Tibial nerve (tissue), 4 donors: ENCODE data around the gene DUSP1. TPM values are rescaled to one million over a fixed set of nuclear protein-coding genes. Genes with fewer than 3 reads are reported as not detected.
"Not testable (repeated sequence)": the region's sequence is repeated elsewhere in the genome, so short reads cannot be mapped to it uniquely, and the experiment has no call there.

Experiments
- DNase-seq, 2 donors: peaks; one replicate each; pipeline ENCODE4 v3.0.0-alpha.2; 2019; ENCODE audit warnings: low spot score in 2 of 2
- H3K27ac ChIP-seq, 4 donors: fragments of 200-600 bp; sonication (generic) in 3 of 4; one replicate each; pipeline ENCODE4 v1.5.1; 2017 to 2019; ENCODE audit warnings: mild to moderate bottlenecking in 1 of 4
- H3K27me3 ChIP-seq, 2 donors: fragments of 200-600 bp; sonication (generic) in 1 of 2; one replicate each; pipeline versions ENCODE4 v1.5.1 to v1.6.0; 2017 to 2019
- H3K36me3 ChIP-seq, 3 donors: fragments of 200-600 bp; sonication (generic); one replicate each; pipeline ENCODE4 v1.5.1; 2018 to 2019
- H3K4me1 ChIP-seq, 4 donors: fragments of 200-600 bp; sonication (generic) in 3 of 4; one replicate each; pipeline ENCODE4 v1.5.1; 2017 to 2019
- H3K4me3 ChIP-seq, 4 donors: fragments of 200-600 bp; sonication (generic) in 3 of 4; one replicate each; pipeline ENCODE4 v1.5.1; 2017 to 2019; ENCODE audit warnings: mild to moderate bottlenecking in 1 of 4, moderate library complexity in 1 of 4
- H3K9me3 ChIP-seq, 4 donors: fragments of 200-600 bp; sonication (generic) in 3 of 4; one replicate each; pipeline ENCODE4 v1.5.1; 2017 to 2019
- EP300 ChIP-seq, 2 donors: sonication (generic); formaldehyde crosslinking; IDR thresholded peaks; one replicate each; pipeline ENCODE4 v1.6.1; 2017; ENCODE audit warnings: antibody characterized with exemption in 2 of 2, mild to moderate bottlenecking in 1 of 2
- POLR2A ChIP-seq, 2 donors: fragments of 450-650 bp; IDR thresholded peaks; one replicate each; pipeline ENCODE4 v1.6.1; 2017; ENCODE audit warnings: antibody characterized with exemption in 2 of 2, mild to moderate bottlenecking in 2 of 2, moderate library complexity in 2 of 2
- WGBS, 2 donors: methylation state at CpG; one replicate each; pipeline ENCODE4 v1.1.5; 2018; 5-methylcytosine and 5-hydroxymethylcytosine counted together
- total RNA-seq, 4 donors: library from RNA; depleted of rRNA; stranded (reverse); fragments of >200 nt; gene quantifications; one replicate each; pipeline ENCODE4 v1.1.0, GENCODE V29; 2016
- TF ChIP-seq, protein P1 (sequence below), 5 experiments: fragments of 200-600 bp in 3 of 5; fragments of 450-650 bp in 2 of 5; sonication (generic) in 3 of 5; IDR thresholded peaks; one replicate each; pipeline ENCODE4 v1.5.1; 2016 to 2019; ENCODE audit warnings: antibody characterized with exemption in 5 of 5, mild to moderate bottlenecking in 3 of 5, moderate library complexity in 2 of 5

DUSP1 gene
- total RNA-seq, 4 donors from 2014 or later = 1,787 to 2,412 (median 1,885) TPM

DNA sequence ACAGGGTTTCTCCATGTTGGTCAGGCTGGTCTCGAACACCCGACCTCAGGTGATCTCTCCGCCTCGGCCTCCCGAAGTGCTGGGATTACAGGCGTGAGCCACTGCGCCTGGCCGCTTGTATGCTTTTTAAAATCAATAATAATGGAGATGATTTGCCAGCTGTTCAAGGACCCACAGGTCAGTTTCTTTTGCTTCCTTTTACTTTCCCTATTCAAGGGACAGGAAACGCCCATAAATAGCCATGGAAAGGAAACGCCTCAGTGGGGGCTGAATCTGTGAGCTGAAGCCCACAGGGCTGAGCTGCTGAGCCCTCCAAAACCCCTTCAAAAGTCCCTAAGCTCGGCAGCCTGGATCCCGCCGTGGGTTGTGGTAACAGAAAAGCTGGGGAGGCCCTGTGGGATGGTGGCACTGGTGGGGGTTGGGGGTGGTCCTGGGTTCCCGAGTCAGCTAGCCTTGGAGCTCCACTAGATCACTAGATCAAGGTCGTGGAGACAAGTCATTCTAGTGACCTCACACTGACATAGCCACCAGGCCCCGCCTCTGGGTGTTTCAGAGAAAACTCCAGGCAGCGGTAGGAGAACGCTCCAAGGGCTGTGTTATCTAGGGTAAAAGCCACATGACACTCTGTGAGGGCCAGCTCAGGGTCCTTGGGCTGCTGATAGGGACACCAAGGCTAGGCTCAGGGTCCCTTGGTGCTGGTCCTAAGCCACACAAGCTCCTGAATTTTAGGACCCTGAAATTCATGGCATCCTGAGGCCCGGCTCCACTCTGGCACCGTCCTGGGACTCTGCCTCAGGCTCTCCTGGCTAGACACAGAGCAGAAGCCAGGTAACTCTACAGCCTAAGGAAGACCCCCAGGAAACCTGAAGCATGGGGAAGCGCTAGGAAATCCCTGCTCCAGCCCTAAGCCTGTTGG lies 18.0 kb upstream of the DUSP1 start:
- no peaks in the 10 kb centered on the region for H3K27me3 ChIP-seq
- H3K27ac ChIP-seq = peak overlapping the region; percentile 73 to 90 (median 86)
- H3K36me3 ChIP-seq = no peaks in the 10 kb centered on the region
- H3K4me3 ChIP-seq = no peak overlapping the region
- TF ChIP-seq, protein P1, sequence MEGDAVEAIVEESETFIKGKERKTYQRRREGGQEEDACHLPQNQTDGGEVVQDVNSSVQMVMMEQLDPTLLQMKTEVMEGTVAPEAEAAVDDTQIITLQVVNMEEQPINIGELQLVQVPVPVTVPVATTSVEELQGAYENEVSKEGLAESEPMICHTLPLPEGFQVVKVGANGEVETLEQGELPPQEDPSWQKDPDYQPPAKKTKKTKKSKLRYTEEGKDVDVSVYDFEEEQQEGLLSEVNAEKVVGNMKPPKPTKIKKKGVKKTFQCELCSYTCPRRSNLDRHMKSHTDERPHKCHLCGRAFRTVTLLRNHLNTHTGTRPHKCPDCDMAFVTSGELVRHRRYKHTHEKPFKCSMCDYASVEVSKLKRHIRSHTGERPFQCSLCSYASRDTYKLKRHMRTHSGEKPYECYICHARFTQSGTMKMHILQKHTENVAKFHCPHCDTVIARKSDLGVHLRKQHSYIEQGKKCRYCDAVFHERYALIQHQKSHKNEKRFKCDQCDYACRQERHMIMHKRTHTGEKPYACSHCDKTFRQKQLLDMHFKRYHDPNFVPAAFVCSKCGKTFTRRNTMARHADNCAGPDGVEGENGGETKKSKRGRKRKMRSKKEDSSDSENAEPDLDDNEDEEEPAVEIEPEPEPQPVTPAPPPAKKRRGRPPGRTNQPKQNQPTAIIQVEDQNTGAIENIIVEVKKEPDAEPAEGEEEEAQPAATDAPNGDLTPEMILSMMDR (IDR thresholded peaks at IDR 0.05) = no peak
- TF ChIP-seq POLR2A (IDR thresholded peaks at IDR 0.05) (no peak), EP300 (IDR thresholded peaks at IDR 0.05) (no peak)
- no peaks in the 10 kb centered on the region for H3K9me3 ChIP-seq
- 47 to 56% methylated on average over 21 of the region's 21 CpGs for WGBS, 2 donors
- H3K4me1 ChIP-seq = peaks cover 0 to 48% (median 33%) of the 10 kb centered on the region in 4 donors
- DNase-seq = peak; percentile 9 to 47

DNA sequence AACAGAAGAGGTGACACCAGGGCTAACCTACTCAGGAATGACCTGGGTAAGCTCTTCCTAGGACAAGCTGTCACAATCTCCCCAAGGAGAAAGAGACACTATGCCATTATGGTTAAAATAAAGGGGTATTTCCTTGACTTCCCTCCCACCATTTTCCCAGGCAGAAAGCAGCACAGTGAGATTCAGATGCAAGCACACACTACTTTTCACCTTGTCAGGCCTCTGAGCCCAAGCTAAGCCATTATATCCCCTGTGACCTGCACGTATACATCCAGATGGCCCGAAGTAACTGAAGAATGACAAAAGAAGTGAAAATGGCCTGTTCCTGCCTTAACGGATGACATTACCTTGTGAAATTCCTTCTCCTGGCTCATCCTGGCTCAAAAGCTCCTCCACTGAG lies 16.5 kb upstream of the DUSP1 start:
- H3K27ac ChIP-seq = peak overlapping the region in 2 of 4 donors; percentile 89 to 90
- 89 to 96% methylated on average over 3 of the region's 3 CpGs for WGBS, 2 donors
- H3K9me3 ChIP-seq, DNase-seq, H3K4me3 ChIP-seq, H3K27me3 ChIP-seq, H3K36me3 ChIP-seq: not testable (repeated sequence)
- peaks cover 0 to 40% (median 27%) of the 10 kb centered on the region in 4 donors for H3K4me1 ChIP-seq

DNA sequence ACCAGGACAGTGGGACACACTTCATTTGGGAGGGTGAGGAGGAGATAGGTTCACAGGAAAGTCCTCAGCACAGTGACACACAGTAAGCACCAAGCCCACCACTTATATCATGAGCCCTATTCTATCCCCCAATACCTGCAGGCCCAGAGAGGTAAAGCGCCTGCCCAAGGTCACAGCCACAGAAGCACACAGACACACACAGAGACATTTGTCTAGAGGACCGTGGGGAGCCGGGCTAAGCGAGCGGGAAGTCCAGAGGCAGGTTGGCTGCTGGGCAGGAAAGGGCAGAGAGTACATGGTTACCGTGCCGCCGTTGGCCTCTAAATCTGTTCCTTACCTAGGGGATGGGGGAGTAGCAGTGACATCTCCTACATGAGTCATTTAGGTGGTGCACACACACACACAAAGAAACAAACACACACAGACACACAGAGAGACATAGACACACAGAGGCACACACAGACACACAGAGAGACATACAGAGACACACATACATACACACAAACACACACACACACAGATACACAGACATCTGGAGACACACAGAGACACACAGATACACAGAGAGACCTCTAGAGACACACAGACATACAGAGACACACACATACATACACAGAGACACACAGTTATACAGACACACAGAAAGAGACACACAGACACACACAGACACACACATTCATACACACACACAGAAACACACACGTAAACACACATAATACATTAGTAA lies 15.9 kb upstream of the DUSP1 start:
- H3K36me3 ChIP-seq = no peaks in the 10 kb centered on the region
- TF ChIP-seq, protein P1 (IDR thresholded peaks at IDR 0.05) = no peak
- TF ChIP-seq EP300 (IDR thresholded peaks at IDR 0.05) = no peak
- TF ChIP-seq POLR2A (IDR thresholded peaks at IDR 0.05) = no peak
- H3K9me3 ChIP-seq = no peaks in the 10 kb centered on the region
- H3K4me3 ChIP-seq = no peak overlapping the region
- DNase-seq = peak in 1 of 2 donors; percentile 2
- peak overlapping the region in 2 of 4 donors; percentile 89 to 90 for H3K27ac ChIP-seq
- peaks cover 0 to 40% (median 27%) of the 10 kb centered on the region in 4 donors for H3K4me1 ChIP-seq
- no peaks in the 10 kb centered on the region for H3K27me3 ChIP-seq
- 79 to 85% methylated on average over 9 of the region's 9 CpGs for WGBS, 2 donors

DNA sequence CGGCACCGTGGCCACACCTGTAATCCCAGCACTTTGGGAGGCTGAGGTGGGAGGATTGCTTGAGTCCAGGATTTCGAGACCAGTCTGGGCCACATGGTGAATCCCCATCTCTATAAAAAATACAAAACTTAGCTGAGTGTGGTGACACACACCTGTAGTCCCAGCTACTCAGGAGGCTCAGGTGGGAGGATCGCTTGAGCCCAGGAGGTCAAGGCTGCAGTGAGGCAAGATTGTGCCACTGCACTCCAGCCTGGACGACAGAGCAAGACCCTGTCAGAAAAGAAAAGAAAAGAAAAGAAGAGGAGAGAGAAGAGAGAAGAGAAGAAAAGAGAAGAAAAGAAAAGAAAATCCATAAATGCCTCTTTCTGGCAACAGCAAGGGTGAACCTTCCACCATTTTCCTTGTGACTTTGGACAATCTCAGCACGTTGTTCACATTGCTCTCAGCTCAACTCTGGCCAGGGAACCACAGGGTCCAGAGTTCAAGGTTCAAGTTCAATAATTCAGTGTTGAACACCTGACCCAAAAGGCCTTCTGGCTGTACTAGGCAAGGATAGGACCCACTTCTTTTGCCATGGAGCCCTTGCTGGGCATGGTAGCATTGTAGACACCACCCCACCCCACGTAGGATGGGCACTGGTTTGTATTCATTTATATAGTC lies 14.6 kb upstream of the DUSP1 start:
- no peak overlapping the region for H3K27ac ChIP-seq
- 86% methylated on average over 7 of the region's 7 CpGs for WGBS, 2 donors
- DNase-seq = no peak
- TF ChIP-seq, protein P1 (IDR thresholded peaks at IDR 0.05) = no peak
- no peak for TF ChIP-seq EP300 (IDR thresholded peaks at IDR 0.05)
- TF ChIP-seq POLR2A (IDR thresholded peaks at IDR 0.05) = no peak
- no peak overlapping the region for H3K4me3 ChIP-seq
- no peaks in the 10 kb centered on the region for H3K9me3 ChIP-seq
- peaks cover 0 to 32% (median 27%) of the 10 kb centered on the region in 4 donors for H3K4me1 ChIP-seq
- no peaks in the 10 kb centered on the region for H3K27me3 ChIP-seq
- H3K36me3 ChIP-seq = no peaks in the 10 kb centered on the region

DNA sequence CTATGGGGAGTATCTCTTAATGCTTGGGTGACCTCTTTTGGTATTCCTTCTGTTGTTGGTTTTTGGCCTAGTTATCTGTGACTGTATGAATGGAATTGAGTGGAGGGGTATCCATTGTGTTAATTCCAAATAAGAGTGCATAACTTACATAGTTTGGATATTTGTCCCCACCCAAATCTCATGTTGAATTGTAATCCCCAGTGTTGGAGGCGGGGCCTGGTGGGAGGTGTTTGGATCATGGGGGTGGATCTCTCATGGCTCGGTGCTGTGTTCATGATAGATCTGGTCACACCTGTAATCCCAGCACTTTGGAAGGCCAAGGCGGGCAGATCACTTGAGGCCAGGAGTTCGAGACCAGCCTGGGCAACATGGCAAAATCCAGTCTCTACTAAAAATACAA lies 13.2 kb upstream of the DUSP1 start:
- WGBS, 2 donors = 80 to 91% methylated on average over 4 of the region's 4 CpGs
- H3K4me3 ChIP-seq, H3K27me3 ChIP-seq, H3K9me3 ChIP-seq, H3K36me3 ChIP-seq, DNase-seq, H3K27ac ChIP-seq: not testable (repeated sequence)
- H3K4me1 ChIP-seq = peaks cover 0 to 18% (median 14%) of the 10 kb centered on the region in 4 donors

DNA sequence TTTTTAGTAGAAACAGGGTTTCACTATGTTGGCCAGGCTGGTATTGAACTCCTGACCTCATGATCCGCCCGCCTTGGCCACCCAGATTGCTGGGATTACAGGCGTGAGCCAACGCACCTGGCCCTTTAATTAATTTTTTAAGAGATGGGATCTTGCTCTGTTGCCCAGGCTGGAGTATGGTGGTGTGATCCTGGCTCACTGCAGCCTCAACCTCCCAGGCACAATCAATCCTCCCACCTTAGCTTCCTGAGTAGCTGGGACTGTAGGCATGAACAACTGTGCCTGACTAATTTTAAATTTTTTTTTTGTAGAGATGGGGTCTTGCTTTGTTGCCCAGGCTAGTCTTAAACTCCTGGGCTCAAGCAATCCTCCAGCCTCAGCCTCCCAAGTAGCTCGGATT lies 12.3 kb upstream of the DUSP1 start:
- H3K4me1 ChIP-seq = peaks cover 0 to 13% (median 9%) of the 10 kb centered on the region in 4 donors
- not testable (repeated sequence) for DNase-seq, H3K27ac ChIP-seq, H3K27me3 ChIP-seq, H3K4me3 ChIP-seq, H3K9me3 ChIP-seq, H3K36me3 ChIP-seq
- WGBS, 2 donors = 90 to 95% methylated on average over 5 of the region's 5 CpGs
